NT2/D1 (cell line): ENCODE data around the gene SRP9.

Experiments used
- SUZ12 ChIP-seq: IDR thresholded peaks from 2 replicates; pipeline ENCODE4 v1.6.1; 2011; ENCODE audit not compliant: insufficient read length, insufficient read depth; ENCODE audit errors: extremely low read depth
- YY1 ChIP-seq: IDR thresholded peaks from 2 replicates; pipeline ENCODE4 v1.6.1; 2011; ENCODE audit not compliant: insufficient read length, insufficient read depth
- ZNF274 ChIP-seq: IDR thresholded peaks from 2 replicates; pipeline ENCODE4 v1.6.1; 2011; ENCODE audit warnings: mild to moderate bottlenecking, low read depth, low read length

DNA sequence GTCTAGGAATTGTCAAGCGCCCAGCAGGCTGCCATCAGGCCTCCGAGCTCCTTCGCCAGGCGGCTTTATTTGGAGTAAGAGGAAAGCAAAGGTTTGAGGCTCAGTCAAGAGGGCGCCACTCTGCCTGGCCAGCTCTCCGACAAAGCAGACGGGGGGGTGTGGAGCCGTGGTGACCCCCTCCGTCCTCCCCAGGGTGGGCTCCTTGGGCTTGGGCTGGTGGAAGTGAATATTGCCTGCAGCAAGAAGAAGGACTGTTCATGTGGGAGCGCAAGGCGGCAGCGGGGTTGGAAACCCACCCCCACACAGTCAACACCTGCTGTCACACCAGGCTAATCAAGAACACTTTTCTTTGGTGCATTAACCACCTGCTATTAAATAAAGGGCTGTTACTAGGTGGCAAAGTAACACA is 46.9 kb downstream of the SRP9 start:
- TF ChIP-seq YY1 (no peak), ZNF274 (no peak), SUZ12 (no peak)
